Measurements from ENCODE around the gene WFDC2.

The WFDC2 gene

GRCh38 chr20:45450097-45450818 lies 19.3 kb upstream of the WFDC2 start:
- Histone ChIP-seq H3K27ac (ENCODE audit: insufficient read depth, low read length, poor library complexity, severe bottlenecking) (no peak overlapping the region), H3K4me1 (ENCODE audit: control insufficient read depth, insufficient read depth, low read length, poor library complexity, severe bottlenecking) (no peaks in the 10 kb centered on the region), H3K27me3 (replicated peaks; ENCODE audit: control insufficient read depth, insufficient read depth, low read length, poor library complexity, severe bottlenecking) (no peaks in the 10 kb centered on the region), H3K9me3 (ENCODE audit: control insufficient read depth, low read length) (no peaks in the 10 kb centered on the region), H3K36me3 (ENCODE audit: control insufficient read depth, insufficient read depth, low read length) (no peaks in the 10 kb centered on the region), H3K4me3 (ENCODE audit: insufficient read depth, low read depth, low read length, poor library complexity, severe bottlenecking) (no peak overlapping the region)
- DNase-seq: no peak

GRCh38 chr20:45452238-45452637 lies 17.3 kb upstream of the WFDC2 start:
- Histone ChIP-seq H3K27me3 (replicated peaks; ENCODE audit: control insufficient read depth, insufficient read depth, low read length, poor library complexity, severe bottlenecking) (no peaks in the 10 kb centered on the region), H3K9me3 (ENCODE audit: control insufficient read depth, low read length) (no peaks in the 10 kb centered on the region), H3K36me3 (ENCODE audit: control insufficient read depth, insufficient read depth, low read length) (no peaks in the 10 kb centered on the region), H3K27ac (ENCODE audit: insufficient read depth, low read length, poor library complexity, severe bottlenecking) (no peak overlapping the region), H3K4me1 (ENCODE audit: control insufficient read depth, insufficient read depth, low read length, poor library complexity, severe bottlenecking) (no peaks in the 10 kb centered on the region), H3K4me3 (ENCODE audit: insufficient read depth, low read depth, low read length, poor library complexity, severe bottlenecking) (no peak overlapping the region)
- no peak for DNase-seq

GRCh38 chr20:45452772-45453691 lies 16.5 kb upstream of the WFDC2 start:
- Histone ChIP-seq H3K4me3 (ENCODE audit: insufficient read depth, low read depth, low read length, poor library complexity, severe bottlenecking) (no peak overlapping the region), H3K4me1 (ENCODE audit: control insufficient read depth, insufficient read depth, low read length, poor library complexity, severe bottlenecking) (no peaks in the 10 kb centered on the region), H3K27ac (ENCODE audit: insufficient read depth, low read length, poor library complexity, severe bottlenecking) (no peak overlapping the region), H3K27me3 (replicated peaks; ENCODE audit: control insufficient read depth, insufficient read depth, low read length, poor library complexity, severe bottlenecking) (no peaks in the 10 kb centered on the region), H3K36me3 (ENCODE audit: control insufficient read depth, insufficient read depth, low read length) (no peaks in the 10 kb centered on the region), H3K9me3 (ENCODE audit: control insufficient read depth, low read length) (no peaks in the 10 kb centered on the region)
- DNase-seq: no peak

GRCh38 chr20:45456632-45457031 lies 12.9 kb upstream of the WFDC2 start:
- Histone ChIP-seq H3K36me3 (ENCODE audit: control insufficient read depth, insufficient read depth, low read length) (no peaks in the 10 kb centered on the region), H3K27ac (ENCODE audit: insufficient read depth, low read length, poor library complexity, severe bottlenecking) (no peak overlapping the region), H3K4me3 (ENCODE audit: insufficient read depth, low read depth, low read length, poor library complexity, severe bottlenecking) (no peak overlapping the region), H3K27me3 (replicated peaks; ENCODE audit: control insufficient read depth, insufficient read depth, low read length, poor library complexity, severe bottlenecking) (no peaks in the 10 kb centered on the region), H3K4me1 (ENCODE audit: control insufficient read depth, insufficient read depth, low read length, poor library complexity, severe bottlenecking) (no peaks in the 10 kb centered on the region), H3K9me3 (ENCODE audit: control insufficient read depth, low read length) (no peaks in the 10 kb centered on the region)
- no peak for DNase-seq

- Histone ChIP-seq H3K4me3 (ENCODE audit: insufficient read depth, low read depth, low read length, poor library complexity, severe bottlenecking) (no peak overlapping the region), H3K27me3 (replicated peaks; ENCODE audit: control insufficient read depth, insufficient read depth, low read length, poor library complexity, severe bottlenecking) (no peaks in the 10 kb centered on the region), H3K4me1 (ENCODE audit: control insufficient read depth, insufficient read depth, low read length, poor library complexity, severe bottlenecking) (no peaks in the 10 kb centered on the region), H3K36me3 (ENCODE audit: control insufficient read depth, insufficient read depth, low read length) (no peaks in the 10 kb centered on the region), H3K27ac (ENCODE audit: insufficient read depth, low read length, poor library complexity, severe bottlenecking) (no peak overlapping the region), H3K9me3 (ENCODE audit: control insufficient read depth, low read length) (no peaks in the 10 kb centered on the region)
- DNase-seq: no peak
These were observed 9.9 kb upstream of the WFDC2 start for GRCh38 chr20:45459606-45460005.

- Histone ChIP-seq H3K36me3 (ENCODE audit: control insufficient read depth, insufficient read depth, low read length) (no peaks in the 10 kb centered on the region), H3K4me3 (ENCODE audit: insufficient read depth, low read depth, low read length, poor library complexity, severe bottlenecking) (no peak overlapping the region), H3K9me3 (ENCODE audit: control insufficient read depth, low read length) (no peaks in the 10 kb centered on the region), H3K27ac (ENCODE audit: insufficient read depth, low read length, poor library complexity, severe bottlenecking) (no peak overlapping the region), H3K4me1 (ENCODE audit: control insufficient read depth, insufficient read depth, low read length, poor library complexity, severe bottlenecking) (no peaks in the 10 kb centered on the region), H3K27me3 (replicated peaks; ENCODE audit: control insufficient read depth, insufficient read depth, low read length, poor library complexity, severe bottlenecking) (peaks cover 3% of the 10 kb centered on the region)
- no peak for DNase-seq
These were observed 8.3 kb upstream of the WFDC2 start for GRCh38 chr20:45461225-45461624.

GRCh38 chr20:45462711-45463509 lies 6.6 kb upstream of the WFDC2 start:
- no peak for DNase-seq
- Histone ChIP-seq H3K4me3 (ENCODE audit: insufficient read depth, low read depth, low read length, poor library complexity, severe bottlenecking) (no peak overlapping the region), H3K4me1 (ENCODE audit: control insufficient read depth, insufficient read depth, low read length, poor library complexity, severe bottlenecking) (no peaks in the 10 kb centered on the region), H3K27ac (ENCODE audit: insufficient read depth, low read length, poor library complexity, severe bottlenecking) (no peak overlapping the region), H3K27me3 (replicated peaks; ENCODE audit: control insufficient read depth, insufficient read depth, low read length, poor library complexity, severe bottlenecking) (peaks cover 4% of the 10 kb centered on the region), H3K9me3 (ENCODE audit: control insufficient read depth, low read length) (no peaks in the 10 kb centered on the region), H3K36me3 (ENCODE audit: control insufficient read depth, insufficient read depth, low read length) (no peaks in the 10 kb centered on the region)

- H3K27ac ChIP-seq (ENCODE audit: insufficient read depth, low read length, poor library complexity, severe bottlenecking): no peak overlapping the region
- no peak for DNase-seq
- H3K36me3 ChIP-seq (ENCODE audit: control insufficient read depth, insufficient read depth, low read length): no peaks in the 10 kb centered on the region
- no peak overlapping the region for H3K4me3 ChIP-seq (ENCODE audit: insufficient read depth, low read depth, low read length, poor library complexity, severe bottlenecking)
- H3K4me1 ChIP-seq (ENCODE audit: control insufficient read depth, insufficient read depth, low read length, poor library complexity, severe bottlenecking): no peaks in the 10 kb centered on the region
- peaks cover 9% of the 10 kb centered on the region for H3K27me3 ChIP-seq (replicated peaks; ENCODE audit: control insufficient read depth, insufficient read depth, low read length, poor library complexity, severe bottlenecking)
- no peaks in the 10 kb centered on the region for H3K9me3 ChIP-seq (ENCODE audit: control insufficient read depth, low read length)
These were observed 5.8 kb upstream of the WFDC2 start for GRCh38 chr20:45463709-45464108.

- no peak for DNase-seq
- no peaks in the 10 kb centered on the region for H3K36me3 ChIP-seq (ENCODE audit: control insufficient read depth, insufficient read depth, low read length)
- peaks cover 29% of the 10 kb centered on the region for H3K27me3 ChIP-seq (replicated peaks; ENCODE audit: control insufficient read depth, insufficient read depth, low read length, poor library complexity, severe bottlenecking)
- H3K27ac ChIP-seq (ENCODE audit: insufficient read depth, low read length, poor library complexity, severe bottlenecking): no peak overlapping the region
- no peaks in the 10 kb centered on the region for H3K9me3 ChIP-seq (ENCODE audit: control insufficient read depth, low read length)
- H3K4me1 ChIP-seq (ENCODE audit: control insufficient read depth, insufficient read depth, low read length, poor library complexity, severe bottlenecking): peaks cover 11% of the 10 kb centered on the region
- no peak overlapping the region for H3K4me3 ChIP-seq (ENCODE audit: insufficient read depth, low read depth, low read length, poor library complexity, severe bottlenecking)
These were observed 3.9 kb upstream of the WFDC2 start for GRCh38 chr20:45465491-45466266.
